Measurements from ENCODE around the gene USP40.

The USP40 gene

DNA sequence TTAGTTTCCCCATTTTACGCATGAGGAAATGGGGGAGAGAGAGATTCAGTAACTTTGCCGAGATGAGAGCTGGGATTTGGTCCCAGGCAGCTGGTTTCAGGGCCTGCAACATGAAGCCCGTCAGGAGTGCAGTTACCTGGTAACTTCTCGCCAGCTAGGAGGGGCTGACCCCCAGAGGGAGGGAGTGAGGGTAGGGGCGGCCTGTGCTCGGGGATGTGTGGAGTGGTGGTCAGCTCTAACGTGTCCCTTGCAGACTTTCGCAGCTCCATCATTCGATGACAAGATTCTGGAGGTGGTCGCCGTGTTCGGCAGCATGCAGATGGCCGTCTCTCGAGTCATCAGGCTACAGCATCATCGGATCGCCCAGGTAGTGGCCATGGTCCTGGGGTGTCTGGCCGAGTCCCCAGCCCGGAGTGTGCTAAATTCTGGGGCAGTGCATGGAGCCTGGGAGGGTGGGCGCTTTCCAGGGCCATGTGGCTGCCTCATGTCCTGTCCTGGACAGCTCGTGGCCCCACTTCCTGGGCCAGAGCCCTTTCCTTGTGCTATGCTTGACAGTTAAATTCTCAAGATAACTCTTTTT lies 108.5 kb downstream of the USP40 start:
- no peak for DNase-seq

DNA sequence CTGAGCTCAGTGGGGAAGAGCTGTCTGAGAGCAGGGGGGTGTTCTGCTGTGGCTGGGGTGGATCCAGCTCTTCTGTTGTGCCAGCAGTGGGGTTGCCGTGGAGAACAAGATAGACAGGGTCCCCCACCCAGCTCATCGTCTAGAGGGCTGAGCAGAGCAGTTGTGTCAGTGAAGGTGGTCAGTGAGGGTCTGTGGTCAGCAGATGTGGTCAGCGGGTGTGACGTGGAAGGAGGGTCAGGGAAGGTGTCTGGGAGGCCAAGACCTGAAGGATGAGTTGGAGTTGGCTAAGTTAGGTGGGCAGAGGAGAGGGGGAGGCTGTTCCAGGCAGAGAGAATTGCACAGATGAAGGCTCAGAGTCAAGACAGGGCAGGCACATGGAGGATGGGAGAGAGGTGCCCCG lies 109.2 kb downstream of the USP40 start:
- no peak for DNase-seq

DNA sequence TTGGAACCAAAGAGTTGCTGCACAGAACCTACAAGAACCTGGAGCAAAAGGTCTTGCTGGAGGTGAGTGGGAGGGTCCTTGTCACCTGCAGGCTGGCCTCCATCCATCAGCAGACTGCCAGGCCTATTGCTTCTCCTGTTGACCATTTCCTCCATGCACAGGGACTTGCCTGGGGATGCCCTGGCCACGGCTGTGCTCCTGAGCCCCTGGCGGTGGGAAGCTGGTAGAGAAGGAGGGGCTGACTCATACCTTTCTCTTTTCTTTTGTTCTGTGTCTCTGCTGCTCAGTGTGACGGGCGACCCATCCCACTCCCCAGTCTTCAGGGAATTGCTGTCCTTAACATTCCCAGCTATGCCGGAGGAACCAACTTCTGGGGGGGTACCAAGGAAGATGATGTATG lies 109.6 kb downstream of the USP40 start:
- DNase-seq, result no peak

DNA sequence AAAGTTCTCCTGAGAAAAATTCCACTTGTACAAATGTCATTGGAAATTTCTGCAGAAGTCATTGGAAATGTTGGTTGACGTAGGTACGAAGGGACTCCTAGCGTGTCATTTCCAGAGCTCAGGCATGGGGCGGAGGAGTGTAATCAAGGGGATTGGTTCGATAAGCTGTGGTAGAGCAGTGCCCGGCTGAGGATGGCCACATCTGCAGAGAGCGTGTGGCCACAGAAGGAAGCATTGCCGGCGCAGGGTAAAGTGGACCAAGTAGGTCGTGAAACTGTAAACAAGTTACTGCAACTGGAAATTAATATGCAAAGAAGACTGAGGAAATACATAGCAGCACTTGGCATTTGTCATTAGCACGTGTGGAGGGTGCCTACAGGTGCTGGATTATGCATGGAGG lies 110.5 kb downstream of the USP40 start:
- DNase-seq, result no peak

DNA sequence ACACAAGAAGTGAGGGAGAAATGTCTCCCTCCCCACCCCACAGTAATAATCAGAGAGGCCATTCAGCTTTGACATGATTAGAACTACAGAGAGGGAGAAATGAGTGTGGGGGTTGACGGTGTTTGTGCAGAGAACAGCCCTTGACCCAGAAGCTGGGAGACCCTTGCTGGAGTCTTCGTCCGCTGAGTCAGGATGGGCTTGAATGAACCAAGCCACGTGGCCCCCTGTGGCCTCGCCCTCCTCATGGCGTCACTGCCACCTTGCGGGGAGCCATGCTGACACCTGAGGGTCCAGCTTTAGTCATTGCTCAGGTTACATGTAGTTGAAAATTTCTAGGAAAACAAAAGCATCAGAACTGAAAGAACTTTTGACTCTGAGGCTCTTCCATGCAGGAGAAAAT lies 111.1 kb downstream of the USP40 start:
- DNase-seq, result no peak

DNA sequence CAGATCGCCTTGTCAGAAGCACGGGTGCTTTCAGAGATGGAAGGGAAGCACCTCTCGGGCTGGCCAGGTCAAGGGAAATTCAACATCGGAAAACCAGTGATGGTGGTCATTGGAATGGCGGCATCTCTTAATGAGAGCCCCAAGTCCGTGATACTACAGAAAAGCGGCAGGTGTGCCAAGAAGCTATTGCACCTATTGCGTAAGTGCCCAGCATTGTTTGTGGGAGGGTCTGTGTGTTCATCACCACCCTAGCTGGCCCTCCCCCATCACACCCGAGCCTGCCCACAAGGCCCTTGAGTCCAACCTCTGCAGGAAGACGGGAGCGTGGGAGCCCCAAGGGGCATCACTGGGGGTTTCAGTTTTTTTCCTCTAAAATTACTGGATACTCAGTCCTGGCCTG lies 111.6 kb downstream of the USP40 start:
- no peak for DNase-seq

DNA sequence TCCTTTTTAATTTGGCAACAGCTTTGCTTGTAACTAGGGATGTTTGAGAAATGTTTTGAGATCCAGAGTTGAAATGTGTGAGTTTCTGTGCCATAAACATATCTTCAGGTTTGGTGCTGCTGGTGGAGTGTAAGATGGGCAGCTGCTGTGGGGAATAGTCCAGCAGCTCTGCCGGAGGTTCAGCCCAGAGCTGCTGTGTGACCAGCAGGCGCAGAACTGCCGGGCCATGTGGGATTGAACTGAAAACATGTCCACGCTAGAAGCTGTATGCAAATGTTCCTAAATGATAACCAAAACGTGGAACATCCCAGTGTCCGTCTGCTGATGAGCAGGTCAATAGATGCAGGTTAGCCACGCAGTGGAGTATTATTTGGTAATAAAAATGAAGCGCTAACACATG lies 112.7 kb downstream of the USP40 start:
- no peak for DNase-seq

DNA sequence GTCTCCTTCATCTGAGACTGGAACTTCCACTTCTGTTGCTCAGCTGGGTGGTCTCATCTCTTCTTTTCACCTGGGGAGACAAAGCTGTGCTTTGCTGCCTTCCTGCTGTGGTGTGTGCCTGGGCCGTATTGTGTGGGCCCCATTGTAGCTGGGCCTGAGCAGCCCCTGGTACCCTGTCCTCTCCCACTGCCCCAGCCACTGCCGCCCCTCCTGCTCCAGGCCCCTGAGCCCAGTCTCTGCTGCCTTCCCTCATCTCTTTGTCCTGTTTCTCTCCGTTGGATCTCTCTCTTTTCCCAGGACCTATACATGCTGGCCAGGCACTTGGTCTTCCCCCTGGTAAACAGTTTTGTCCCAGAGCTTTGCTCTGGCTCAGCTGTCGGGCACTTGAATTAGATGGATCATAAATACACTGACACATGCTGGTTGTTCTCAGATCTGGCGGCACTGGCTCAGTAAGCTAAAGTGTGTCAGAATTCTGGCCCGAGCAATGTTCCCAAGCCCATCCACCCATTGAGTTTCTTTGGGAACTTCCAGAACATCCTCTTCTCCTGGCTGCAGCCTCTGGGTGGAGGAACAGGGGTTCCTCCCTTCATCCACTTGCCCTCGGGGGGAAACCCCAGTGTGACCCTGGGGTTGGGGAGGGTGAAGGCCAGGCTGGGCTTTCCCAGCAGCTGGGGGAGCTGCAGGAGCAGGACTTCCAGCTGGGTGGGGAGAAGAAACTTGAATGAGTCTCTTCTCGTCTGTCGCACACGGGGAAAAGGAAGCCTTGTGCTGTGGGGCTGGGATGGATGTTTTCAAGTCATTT lies 113.3 kb downstream of the USP40 start:
- no peak for DNase-seq

DNA sequence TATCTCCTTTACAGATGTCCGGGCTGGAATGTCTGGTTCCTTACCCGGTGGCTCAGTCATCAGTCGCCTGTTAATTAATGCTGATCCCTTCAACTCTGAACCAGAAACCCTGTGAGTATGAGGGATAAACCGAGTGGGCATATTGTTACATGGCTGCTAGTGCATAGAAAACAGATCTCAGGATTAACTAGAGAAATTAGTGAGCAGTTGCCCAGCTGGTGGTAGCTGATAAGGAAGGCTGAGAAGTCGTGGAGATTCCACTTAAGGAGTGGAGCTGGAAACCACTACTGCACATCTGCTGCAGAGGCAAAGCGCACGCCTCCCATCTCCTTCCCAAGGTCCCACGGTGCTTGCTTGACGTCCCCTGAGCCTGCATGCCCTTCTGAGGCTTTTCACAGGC lies 114.6 kb downstream of the USP40 start:
- no peak for DNase-seq

DNA sequence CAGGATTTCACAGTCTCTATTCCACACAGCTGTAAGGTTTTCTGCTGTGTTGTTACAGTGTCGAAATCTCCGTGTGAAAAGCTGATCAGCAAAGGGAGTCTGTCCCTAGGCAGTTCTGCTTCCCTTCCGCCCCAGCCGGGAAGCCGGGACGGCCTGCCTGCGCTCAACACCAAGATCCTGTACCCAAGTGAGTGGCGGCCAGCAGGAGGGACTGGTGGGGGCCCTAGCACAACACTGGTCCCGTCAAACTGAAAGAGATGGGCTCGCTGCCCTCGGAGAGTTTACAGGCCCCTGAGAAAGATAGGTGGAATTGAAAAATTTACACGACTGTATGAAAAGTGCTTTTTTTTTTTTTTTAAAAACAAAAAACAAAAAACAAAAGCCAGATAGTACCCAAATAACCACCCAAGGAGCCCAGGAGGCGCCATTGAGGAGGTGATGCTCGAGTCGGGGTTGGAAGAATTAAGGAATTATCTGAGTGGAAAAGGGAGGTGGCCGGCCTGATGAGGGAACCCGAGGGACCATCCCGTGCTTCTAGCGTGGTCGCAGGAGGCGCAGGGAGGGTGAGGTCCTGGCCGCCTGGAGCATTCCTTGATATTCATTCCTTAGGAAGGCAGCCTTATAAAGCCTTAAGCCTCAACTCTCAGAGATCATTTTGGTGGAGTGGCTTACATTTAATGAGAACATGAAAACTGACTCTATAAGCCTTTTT lies 115.6 kb downstream of the USP40 start:
- no peak for DNase-seq

DNA sequence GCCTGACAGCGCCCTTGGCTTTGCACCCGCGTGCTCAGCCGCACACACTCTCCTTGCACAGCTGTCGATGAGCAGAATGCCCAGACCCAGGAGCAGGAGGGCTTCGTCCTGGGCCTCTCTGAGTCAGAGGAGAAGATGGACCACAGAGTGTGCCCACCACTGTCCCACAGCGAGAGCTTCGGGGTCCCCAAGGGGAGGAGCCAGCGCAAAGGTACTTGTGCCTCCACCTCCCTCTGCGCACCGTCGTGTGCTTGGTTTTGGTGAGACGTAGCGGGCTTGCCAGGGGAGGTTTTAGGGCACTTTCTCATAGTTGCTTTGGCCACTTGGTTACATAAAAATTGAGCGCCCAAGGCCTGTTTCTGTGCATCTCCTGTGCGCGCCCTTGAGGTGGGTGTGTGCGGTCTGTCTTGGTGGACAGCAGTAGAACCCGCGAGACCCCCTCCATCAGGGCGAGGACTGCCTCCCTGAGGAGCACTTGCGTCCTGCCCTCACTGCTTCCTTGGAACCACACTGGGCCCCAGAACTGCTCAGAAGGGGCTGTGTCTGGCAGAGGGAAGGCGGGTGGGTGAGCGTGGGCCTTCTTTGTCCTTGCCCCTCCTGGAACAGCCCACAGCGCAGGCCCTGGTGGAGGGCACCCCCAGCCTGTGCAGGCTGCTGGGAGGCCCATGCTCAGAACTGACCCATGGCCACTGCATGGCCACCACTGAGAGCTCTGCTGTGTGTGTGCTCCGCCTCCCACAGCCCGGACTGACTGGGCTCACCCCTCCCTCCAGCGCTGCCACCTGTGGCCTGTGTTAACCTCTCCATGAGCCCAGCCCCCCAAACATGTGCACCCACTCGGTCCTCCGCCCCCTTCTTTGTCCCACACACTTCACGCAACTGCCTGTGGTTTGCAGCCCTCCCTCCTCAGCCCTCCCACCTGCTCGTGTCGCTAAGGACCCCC lies 116.4 kb downstream of the USP40 start:
- no peak for DNase-seq

DNA sequence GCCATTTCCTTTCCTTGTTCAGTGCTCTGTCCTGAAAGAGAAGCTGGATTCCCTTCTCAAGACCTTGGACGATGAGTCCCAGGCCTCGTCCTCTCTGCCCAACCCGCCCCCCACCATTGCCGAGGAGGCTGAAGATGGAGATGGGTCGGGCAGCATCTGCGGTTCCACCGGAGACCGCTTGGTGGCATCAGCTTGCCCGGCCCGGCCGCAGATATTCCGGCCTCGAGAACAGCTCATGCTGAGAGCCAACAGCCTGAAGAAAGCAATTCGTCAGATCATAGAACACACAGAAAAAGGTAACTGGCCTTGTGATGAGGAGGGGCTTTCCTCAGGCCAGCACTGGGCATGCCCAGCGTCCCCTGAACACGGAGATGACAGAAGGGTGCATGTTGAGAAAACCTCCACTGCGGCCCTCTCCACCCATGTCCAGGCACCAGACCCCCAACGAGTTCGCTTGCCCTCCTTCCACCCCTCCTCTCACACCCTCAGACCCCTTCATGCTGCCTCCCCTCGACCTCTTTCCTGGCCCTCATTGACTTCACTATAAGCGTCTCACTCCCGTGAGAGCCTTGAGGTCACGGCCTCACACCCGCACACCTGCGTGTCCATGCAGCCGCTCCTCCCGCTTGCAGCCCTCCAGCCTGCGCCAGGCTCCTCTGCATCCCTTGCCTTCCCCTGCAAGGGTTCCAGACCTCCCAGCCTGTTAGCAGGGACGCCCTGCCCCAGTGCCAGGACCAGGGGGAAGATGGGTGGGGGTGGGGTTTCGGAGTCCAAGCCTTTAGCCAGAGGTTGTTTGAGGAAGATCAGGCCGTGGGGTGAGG lies 117.3 kb downstream of the USP40 start:
- DNase-seq, result no peak

DNA sequence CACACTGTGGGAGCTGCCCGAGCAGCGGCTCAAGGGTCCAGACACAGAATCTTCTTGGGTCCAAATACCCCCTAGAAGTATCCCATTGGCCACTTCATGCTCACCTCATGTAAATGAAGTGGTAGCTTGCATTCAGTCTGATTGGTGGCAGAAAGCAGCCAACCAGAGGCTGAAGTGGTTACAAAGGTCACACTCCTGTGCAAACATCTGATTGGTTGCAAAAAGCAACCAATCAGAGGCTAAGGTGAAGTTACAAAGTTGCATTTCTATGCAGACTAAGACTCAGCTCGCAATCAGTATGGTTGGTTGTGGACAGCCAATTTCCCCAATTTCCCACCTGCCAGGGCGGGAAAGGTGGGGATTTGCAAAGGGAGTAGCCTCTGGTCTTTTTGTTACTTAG lies 118.0 kb downstream of the USP40 start:
- no peak for DNase-seq

DNA sequence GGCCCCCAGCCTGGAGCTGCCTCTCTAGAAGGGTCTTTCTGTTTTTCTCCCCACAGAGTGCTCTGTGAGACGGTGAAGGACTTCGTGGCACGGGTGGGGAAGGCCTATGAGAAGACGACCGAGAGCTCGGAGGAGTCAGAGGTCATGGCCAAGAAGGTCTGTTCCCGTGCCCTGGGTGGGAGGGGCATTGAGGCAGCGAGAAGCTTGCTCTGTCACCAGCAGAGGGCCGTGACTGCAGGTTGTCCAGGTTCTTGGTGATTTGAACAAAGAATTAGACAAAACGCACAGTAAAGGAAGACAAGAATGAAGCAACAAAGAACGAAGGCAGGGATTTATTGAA lies 118.4 kb downstream of the USP40 start:
- peak; percentile 28 for DNase-seq

DNA sequence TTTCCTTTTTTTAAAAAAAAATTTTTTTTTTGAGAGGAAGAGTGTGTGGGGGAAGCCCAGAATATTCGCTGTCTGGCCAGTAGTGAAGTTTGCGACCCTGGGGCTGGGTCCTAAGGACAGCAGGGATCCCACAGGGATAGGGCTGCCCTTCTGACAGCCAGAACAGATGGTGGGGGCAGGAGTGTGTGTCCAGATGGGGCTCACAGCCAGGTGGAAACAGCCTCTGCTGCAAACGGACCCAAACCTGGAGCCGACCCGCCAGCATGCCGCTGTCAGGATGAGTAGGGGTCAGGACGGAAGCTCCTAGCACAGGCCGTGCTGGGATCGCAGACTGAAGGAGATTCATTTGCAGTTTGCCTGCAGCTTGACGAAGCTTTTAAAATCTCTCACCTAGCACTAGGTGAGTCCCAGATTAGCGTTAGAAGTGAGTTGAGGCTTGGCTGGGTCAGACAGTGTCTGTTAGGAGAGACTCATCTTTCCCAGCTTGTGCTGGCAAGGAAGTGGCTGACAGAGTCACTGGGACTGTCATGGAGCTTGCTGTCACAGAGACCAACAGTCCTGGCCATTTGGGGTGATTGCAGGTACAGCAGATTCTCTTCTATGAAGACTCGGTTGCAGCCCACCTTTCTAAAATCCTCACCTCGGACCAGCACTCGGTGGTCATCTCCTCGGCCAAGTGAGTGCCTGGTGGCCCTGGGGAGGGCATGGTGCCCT lies 118.9 kb downstream of the USP40 start:
- no peak for DNase-seq

DNA sequence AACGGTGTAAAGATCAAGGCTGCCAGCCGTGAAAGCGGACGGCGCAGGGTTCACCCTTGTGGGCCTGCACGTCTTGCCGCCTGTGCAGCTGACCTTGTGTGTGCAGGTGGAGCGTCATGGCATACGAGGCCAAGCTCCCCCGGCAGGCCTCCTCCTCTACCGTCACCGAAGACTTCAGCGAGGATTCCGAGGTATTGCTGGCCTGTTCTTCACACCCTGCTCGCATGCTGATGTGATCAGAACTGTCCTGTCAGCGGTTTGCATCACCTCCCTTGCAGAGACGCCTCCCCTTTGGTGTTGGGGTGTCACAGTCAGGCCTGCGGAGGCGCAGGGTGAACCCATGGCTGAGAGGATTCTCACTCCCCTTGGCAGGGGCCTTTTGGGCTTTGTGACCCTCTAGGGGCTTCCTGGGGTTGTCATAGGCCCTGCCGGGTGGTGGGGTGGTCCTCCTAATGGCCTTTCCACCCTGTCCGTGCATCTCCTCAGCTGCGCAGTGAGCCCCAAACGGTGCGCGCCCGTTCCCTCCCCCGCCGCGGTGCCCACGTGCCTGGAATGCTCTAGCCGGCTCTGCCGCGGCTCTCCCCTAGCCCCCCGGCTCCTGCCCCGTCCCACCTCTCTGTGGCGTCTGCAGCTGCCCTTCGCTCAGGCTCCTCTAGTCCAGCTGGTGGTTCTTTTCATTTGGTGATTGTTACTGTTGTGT lies 119.8 kb downstream of the USP40 start:
- DNase-seq, result no peak

DNA sequence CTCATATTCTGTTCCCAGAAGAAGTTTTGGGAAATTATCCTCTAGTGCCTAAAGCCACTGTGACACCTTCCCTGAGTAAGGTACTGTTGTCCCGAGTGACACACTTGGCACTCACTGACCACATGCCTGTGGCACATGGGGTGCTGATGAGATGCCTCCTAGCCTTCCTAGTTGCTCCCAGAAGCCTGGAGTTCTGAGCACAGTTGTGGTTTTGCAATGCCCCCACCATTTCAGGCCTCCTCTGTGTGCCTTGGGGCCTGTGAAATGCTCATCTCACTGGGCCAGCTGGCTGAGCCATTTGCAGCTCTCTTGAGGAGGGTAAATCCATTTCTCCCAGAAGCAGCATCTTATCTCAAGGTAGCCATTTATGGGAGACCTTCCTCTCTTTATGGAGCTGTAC lies 120.5 kb downstream of the USP40 start:
- DNase-seq, result no peak

DNA sequence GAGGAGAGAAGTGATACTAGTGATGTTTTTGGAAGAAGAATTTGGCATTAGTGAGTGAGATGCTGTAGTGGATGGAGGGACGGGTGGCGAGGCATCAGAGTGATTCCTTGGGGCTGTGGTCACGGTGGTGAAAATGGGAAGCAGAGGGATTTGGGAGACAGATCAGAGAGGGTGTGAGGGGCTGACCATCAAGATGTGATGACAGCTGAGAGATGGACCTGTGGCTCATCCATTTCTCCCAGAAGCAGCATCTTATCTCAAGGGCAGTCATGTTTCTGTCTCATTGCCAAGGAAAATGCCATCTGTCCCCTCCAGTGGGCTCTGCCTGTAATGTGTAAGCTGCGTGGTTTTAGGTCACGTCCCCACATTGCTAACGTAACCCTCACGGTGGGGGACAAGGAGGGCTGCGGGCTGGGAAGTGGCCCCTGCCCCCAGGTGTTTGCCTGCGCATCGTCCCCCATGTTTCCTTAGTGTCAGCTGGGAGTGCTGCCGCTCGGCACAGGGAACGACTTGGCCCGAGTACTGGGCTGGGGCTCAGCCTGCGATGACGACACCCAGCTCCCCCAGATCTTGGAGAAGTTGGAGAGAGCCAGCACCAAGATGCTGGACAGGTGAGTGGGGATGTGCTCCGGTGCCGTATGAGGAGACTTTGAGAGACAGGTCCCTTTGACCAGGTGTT lies 121.3 kb downstream of the USP40 start:
- DNase-seq, result no peak

DNA sequence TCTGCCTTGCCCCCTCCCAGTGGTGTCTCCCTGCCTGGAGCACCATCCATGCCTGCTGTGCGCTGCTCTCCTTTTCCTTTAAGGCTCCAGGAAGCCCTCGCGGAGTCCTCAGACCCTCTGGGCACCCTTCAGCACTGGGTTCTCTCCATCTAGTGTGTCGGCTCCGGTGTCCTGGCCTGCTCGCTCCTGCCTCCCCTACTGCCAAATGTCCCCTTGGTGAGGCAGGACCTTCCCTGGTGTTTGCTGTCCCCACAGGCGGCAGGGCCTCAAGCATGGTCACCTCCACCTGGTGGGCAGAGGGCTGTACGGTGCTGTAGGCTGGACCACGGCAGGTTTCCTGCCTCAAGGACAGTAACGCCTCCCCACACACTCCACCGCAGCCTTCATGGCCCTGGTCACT lies 122.1 kb downstream of the USP40 start:
- DNase-seq, result no peak

DNA sequence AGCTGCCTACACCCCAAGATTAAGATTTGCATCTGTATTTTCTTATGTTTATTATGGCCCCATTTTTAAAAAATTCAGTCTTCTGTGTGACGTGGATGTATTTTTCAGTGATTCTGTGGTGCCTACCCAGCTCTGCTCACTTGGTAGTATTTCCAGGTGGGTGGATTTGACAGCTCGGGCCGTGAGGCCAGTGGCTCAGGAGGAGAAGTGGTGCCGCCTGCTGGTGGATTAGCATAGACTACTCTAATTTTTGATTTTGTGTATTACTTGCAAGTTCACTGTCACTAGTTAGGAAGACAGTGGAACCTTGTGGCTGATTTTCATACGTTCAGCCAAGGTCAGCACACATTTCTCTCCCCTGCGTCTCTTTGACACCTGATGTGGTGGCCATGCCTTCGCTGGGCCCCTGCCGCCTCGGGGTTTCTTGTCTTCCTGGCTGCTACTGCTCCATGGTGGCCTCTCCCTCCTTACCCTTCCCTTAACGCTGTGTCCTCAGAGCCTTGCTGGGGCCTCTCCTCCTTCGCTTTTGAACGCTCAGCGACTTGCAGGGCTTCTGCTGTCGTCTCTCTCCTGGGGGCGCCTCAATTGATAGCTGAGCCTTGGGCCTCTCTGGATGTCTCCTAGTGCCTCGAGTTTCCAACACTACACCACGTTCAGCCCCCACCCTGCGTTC lies 122.9 kb downstream of the USP40 start:
- DNase-seq, result peak; percentile 89
